Muscle of arm (tissue), 14 donors: ENCODE data around the gene PRR20C. TPM values are rescaled to one million over a fixed set of nuclear protein-coding genes. Genes with fewer than 3 reads are reported as not detected.
A peak's percentile ranks its signal among the peaks of the same experiment; 100 is the strongest.
"Not testable (repeated sequence)": the region's sequence is repeated elsewhere in the genome, so short reads cannot be mapped to it uniquely, and the experiment has no call there.

Source experiments
- DNase-seq: peaks from one replicate; pipeline ENCODE4 v3.0.0-alpha.2; 2013
- long read RNA-seq, 11 donors: transcript quantifications; one replicate each; lab custom pipeline, GENCODE V29; 2026
- polyA plus RNA-seq, 12 donors: library from polyadenylated mRNA; unstranded; fragments of 120-200 nt; gene quantifications; one replicate each; pipeline ENCODE4 v1.2.1, GENCODE V29; 2013; ENCODE audit not compliant: insufficient read length in 12 of 12

The PRR20C gene
- not detected for polyA plus RNA-seq
- long read RNA-seq, donor 1: 0 reads
- long read RNA-seq, donor 2: 0 reads
- long read RNA-seq, donor 3: 0 reads
- long read RNA-seq, donor 4: 0 reads
- long read RNA-seq, donor 5: 0 reads
- long read RNA-seq, donor 6: 0 reads
- long read RNA-seq, donor 7: 0 reads
- long read RNA-seq, donor 8: 0 reads
- long read RNA-seq, donor 9: 0 reads
- long read RNA-seq, donor 10: 0 reads
- long read RNA-seq, donor 11: 0 reads

GRCh38 chr13:57153761-57154160 is at the start of gene PRR20C:
PRR20C (plus strand) TSS chr13:57154061; CDS start chr13:57154448, 387 bp downstream.
- DNase-seq: not testable (repeated sequence)

- no peak for DNase-seq
Measured at GRCh38 chr13:57114945-57115344, 38.9 kb upstream of the PRR20C start.

- DNase-seq: peak; percentile 83
Measured at GRCh38 chr13:57123681-57124080, 30.2 kb upstream of the PRR20C start.

GRCh38 chr13:57128909-57129308 is 25.0 kb upstream of the PRR20C start:
- DNase-seq: no peak

GRCh38 chr13:57136093-57136492 is 17.8 kb upstream of the PRR20C start:
- DNase-seq: no peak

GRCh38 chr13:57137585-57137984 is 16.3 kb upstream of the PRR20C start:
- DNase-seq: no peak

- DNase-seq: no peak
Measured at GRCh38 chr13:57138988-57139387, 14.9 kb upstream of the PRR20C start.

- DNase-seq: not testable (repeated sequence)
Measured at GRCh38 chr13:57139781-57140180, 14.1 kb upstream of the PRR20C start.

GRCh38 chr13:57140235-57140968 is 13.5 kb upstream of the PRR20C start, which contains the start of gene PRR20A:
PRR20A (plus strand) TSS chr13:57140918; CDS start chr13:57141305, 387 bp downstream.
- not testable (repeated sequence) for DNase-seq

GRCh38 chr13:57147188-57147587 is 6.7 kb upstream of the PRR20C start, which contains the start of gene PRR20B:
PRR20B (plus strand) TSS chr13:57147488; CDS start chr13:57147875, 387 bp downstream.
- not testable (repeated sequence) for DNase-seq

GRCh38 chr13:57148106-57148505 is 5.8 kb upstream of the PRR20C start:
- not testable (repeated sequence) for DNase-seq

- not testable (repeated sequence) for DNase-seq
Measured at GRCh38 chr13:57160332-57160731, 6.5 kb downstream of the PRR20C start, which contains the start of gene PRR20D. PRR20D (plus strand) TSS chr13:57160632; CDS start chr13:57161019, 387 bp downstream.

- DNase-seq: not testable (repeated sequence)
Measured at GRCh38 chr13:57166897-57167296, 13.0 kb downstream of the PRR20C start, which contains the start of gene PRR20E. PRR20E (plus strand) TSS chr13:57167197; CDS start chr13:57167584, 387 bp downstream.

GRCh38 chr13:57191667-57192066 is 37.8 kb downstream of the PRR20C start:
- DNase-seq: no peak

Other genes starting within 250 kb of the PRR20C start
- gene PRR20A, start 13.1 kb upstream of the PRR20C start, polyA plus RNA-seq: not detected
- not detected for gene PRR20B, start 6.6 kb upstream of the PRR20C start, polyA plus RNA-seq
- not detected for gene PRR20D, start 6.6 kb downstream of the PRR20C start, polyA plus RNA-seq
- gene PRR20E, start 13.1 kb downstream of the PRR20C start, polyA plus RNA-seq: not detected